ENCODE measurements around the gene RBMS3. TPM values are rescaled to one million over a fixed set of nuclear protein-coding genes. Genes with fewer than 3 reads are reported as not detected.
"Not testable (repeated sequence)": the region's sequence is repeated elsewhere in the genome, so short reads cannot be mapped to it uniquely, and the experiment has no call there.

Gene RBMS3
- total RNA-seq, 1 experiment from 2014 or later = 6.5 TPM

DNA sequence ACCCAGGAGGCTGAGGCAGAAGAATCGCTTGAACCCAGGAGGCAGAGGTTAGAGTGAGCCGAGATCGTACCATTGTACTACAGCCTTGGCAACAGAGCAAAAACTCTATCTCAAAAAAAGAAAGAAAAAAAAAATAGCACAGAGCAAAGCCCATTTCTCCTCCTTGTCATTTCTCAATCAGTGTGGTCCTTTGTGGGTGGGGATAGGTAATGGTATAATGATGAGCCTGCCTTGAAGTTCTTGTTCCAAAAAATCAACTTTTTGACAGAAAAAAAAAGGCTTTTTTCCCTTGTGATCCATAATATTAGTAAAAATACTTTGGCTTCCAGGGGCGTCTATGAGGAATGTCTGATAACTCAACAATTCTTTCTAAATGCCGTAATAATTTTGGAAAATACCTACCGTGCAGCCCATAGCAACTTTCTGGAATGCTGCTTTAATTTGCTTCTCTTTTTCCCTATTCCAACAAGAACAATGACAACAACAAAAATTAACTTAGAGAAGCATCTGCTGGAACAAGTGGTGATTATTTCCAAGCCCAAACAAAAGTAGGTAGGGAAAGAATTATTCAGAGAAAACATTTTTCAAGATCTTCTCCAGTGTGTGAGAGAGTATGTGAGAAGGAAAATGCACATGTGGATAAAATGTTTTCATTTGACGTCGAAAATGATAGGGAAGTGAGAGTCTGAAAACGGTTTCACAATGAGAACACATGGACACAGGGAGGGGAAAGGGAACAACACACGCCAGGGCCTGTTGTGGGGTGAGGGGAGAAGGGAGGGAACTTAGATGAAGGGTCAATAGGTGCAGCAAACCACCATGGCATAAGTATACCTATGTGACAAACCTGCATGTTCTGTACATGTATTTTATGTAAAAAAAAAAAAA, 337.8 kb downstream of the RBMS3 start:
- DNase-seq (ENCODE audit: low spot score) = no peak

DNA sequence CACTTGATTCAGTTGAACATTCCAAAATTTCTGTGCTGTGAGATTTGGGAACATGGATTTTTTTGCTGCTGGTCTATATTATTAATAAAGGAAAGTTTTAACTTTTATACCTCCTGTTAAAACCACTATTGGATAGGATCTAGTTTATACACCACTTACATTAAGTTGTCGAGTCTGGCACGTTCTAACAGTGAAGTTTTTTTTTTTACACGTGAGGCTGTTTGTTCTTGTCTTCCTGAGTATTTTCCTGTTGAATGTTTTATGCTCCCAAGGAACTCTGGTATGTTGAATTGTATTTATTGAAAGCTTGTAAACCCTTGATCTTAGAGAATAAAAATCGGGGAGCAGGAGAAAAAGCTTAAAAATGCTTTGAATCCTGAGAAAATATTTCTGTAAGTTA, 338.8 kb downstream of the RBMS3 start:
- DNase-seq (ENCODE audit: low spot score) = no peak

- DNase-seq (ENCODE audit: low spot score) = no peak
These were observed 346.6 kb downstream of the RBMS3 start for GRCh38 chr3:29627136-29628117.

- no peak for DNase-seq (ENCODE audit: low spot score)
These were observed 347.9 kb downstream of the RBMS3 start for GRCh38 chr3:29628795-29629194.

DNA sequence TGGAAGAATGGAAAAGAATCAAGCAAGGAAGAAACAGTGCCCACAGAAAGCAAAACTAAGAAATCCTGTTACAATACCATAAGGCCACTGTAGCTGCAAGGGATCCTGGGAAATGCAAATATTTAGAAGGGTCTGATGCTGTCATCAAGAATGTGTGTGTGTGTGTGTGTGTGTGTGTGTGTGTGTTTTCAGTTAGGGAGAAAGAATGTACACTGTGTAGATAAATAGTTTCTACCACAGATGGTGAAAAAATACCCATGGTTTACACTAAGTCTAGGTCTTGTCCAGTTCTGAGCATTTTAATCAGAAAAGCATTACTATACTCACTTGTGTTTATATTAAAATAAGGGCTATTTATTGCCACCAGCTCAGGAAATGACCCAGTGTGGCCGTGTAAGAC, 355.0 kb downstream of the RBMS3 start:
- DNase-seq (ENCODE audit: low spot score) = peak; percentile 9

- no peak for DNase-seq (ENCODE audit: low spot score)
These were observed 356.2 kb downstream of the RBMS3 start for GRCh38 chr3:29637068-29637467.

- DNase-seq (ENCODE audit: low spot score) = no peak
These were observed 358.9 kb downstream of the RBMS3 start for GRCh38 chr3:29639578-29640290.

- DNase-seq (ENCODE audit: low spot score) = no peak
These were observed 361.6 kb downstream of the RBMS3 start for GRCh38 chr3:29642393-29643033.

GRCh38 chr3:29643034-29643425, 362.2 kb downstream of the RBMS3 start:
- no peak for DNase-seq (ENCODE audit: low spot score)

DNA sequence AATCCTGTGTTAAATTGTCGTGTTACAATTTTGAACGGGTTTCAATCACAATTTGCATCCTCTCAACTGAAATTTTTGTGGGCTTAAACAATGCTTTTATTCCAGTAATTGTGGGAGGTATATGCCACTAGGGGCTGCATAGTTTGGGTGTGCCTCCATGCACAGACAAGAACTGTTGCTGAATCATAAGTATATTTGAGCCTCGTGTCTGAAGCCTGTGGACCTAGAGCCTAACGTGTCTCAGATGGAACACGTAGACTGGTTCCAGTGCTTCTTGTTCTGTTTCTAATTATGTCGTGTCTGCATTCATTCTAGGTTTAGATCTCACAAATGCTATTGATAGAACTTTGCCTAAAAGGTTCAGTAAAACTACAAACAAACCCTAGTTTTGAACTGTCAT, 363.4 kb downstream of the RBMS3 start:
- no peak for DNase-seq (ENCODE audit: low spot score)

- DNase-seq (ENCODE audit: low spot score) = no peak
These were observed 364.2 kb downstream of the RBMS3 start for GRCh38 chr3:29644956-29645636.

DNA sequence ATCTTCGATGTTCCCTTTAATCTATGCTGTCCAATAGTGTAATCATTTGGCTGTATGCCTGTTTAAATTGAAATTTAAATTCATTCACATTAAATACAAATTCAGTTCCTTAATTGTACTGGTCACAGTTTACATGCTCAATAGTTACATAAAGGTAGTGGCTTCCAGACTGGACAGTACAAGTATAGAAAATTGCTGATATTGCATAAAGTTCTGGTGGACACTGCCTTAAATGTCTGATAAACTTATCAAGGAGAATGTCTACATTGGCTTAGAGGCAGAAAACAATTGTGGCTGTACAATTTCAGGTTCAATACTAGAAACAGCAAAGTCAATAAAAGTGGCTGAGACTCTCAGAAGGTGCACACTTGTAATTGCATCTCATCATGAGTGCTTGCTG, 365.2 kb downstream of the RBMS3 start:
- no peak for DNase-seq (ENCODE audit: low spot score)

DNA sequence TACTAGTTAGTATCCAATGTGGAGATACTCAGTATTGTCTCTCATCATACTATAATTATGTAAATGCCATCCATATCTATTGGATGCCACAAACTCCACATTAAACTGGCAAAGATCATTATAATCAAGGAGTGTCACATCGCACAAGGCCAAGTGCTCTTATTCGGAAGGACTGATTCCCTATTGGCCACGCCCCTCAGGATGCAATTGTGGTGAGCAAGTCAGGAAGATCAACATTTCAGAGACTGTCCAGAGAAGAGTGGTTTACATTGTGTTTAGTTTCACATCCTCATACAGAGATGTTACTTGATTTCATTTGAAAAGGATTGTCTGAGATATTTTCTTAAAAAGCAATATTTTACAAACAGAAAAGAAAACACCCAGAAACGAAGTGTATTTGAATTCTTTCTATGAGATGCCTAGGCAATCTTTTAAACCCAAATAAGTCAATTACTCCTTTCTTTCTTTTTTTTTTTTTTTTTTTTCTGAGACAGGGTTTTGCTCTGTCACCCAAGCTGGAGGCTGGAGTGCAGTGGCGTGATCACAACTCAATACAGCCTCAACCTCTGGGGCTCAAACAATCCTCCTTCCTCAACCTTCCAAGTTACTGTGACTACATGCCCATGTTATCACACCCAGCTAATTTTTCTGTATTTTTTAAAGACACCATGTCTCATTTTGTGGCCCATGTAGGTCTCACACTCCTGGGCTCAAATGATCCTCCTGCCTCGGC, 369.1 kb downstream of the RBMS3 start:
- DNase-seq (ENCODE audit: low spot score) = peak; percentile 15

DNA sequence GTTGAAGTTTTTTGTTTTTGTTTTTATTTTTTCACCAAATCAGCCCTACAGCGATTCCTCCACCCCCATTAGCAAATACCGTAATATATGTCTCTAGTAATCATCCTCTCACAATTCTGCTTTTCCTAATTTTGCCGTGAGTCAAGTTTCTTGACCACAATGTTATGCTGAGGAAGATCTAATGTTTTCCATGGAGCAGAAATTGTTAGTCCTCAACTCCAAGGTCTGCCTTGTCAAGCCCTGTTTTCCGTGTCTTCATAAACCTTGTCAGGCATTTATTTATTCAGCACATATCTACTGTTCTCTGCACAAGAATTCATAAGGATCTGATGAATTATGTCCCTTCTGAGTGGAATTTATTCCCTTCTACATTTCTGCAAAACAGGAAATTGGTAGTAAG, 372.8 kb downstream of the RBMS3 start:
- no peak for DNase-seq (ENCODE audit: low spot score)

- DNase-seq (ENCODE audit: low spot score) = no peak
These were observed 374.3 kb downstream of the RBMS3 start for GRCh38 chr3:29655015-29655747.

DNA sequence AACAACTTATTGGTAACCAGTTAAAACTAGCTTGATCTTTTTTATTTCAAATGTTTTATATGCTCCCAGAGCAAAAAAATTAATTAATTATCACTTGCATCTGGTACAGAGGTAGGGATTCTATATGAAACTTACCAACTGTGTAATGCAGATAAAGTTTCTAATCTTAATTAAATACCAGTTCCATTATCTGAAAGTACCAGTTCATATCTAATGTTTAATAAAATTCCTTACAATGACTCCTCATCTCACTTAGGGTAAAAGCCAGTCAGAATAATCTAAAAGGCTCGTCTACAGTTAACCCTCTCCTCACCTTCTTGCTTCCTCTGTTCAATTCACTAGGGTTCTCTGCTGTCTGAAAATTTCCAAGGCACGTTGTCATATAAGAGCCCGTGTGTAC, 384.8 kb downstream of the RBMS3 start:
- no peak for DNase-seq (ENCODE audit: low spot score)

- DNase-seq (ENCODE audit: low spot score) = no peak
These were observed 387.4 kb downstream of the RBMS3 start for GRCh38 chr3:29668233-29668632.

- no peak for DNase-seq (ENCODE audit: low spot score)
These were observed 387.9 kb downstream of the RBMS3 start for GRCh38 chr3:29668728-29669127.

GRCh38 chr3:29670476-29670875, 389.6 kb downstream of the RBMS3 start:
- not testable (repeated sequence) for DNase-seq (ENCODE audit: low spot score)

Data from H4 (cell line).